ENCODE results near the gene NUP42. TPM values are rescaled to one million over a fixed set of nuclear protein-coding genes. Genes with fewer than 3 reads are reported as not detected.

The NUP42 gene
- total and polyA plus RNA-seq, 10 of the 15 experiments (the other 5 are each of a cell fraction or from before 2014, with no cell fraction given), result 48.6 to 124 (median 74.3) TPM

GRCh38 chr7:23242321-23242720 lies 60.5 kb downstream of the NUP42 start (continued):
- TF ChIP-seq MEF2A (IDR thresholded peaks at IDR 0.05; ENCODE audit: insufficient read depth, low read depth, low read length), result 0 out of 2 replicates have a peak, but pooled peaks have one; percentile 34
- peak; percentile 52; the same call in 1 of the 2 replicates for TF ChIP-seq ATF7 (IDR thresholded peaks at IDR 0.05; ENCODE audit: low read depth)
- peak in 1 of 2 experiments; percentile 21; a peak in 1 of 4 replicates for TF ChIP-seq EP300 (IDR thresholded peaks at IDR 0.05; ENCODE audit: borderline replicate concordance in 1 of 2, control insufficient read depth in 1 of 2, low read depth in 2 of 2, low read length in 2 of 2)
- TF ChIP-seq IKZF2 (IDR thresholded peaks at IDR 0.05), result peak; percentile 37 to 54; a peak in 2 of 4 replicates
- no peak for TF ChIP-seq TAF1 (IDR thresholded peaks at IDR 0.05; ENCODE audit: borderline replicate concordance, low read depth, low read length)
- TF ChIP-seq, protein P1, sequence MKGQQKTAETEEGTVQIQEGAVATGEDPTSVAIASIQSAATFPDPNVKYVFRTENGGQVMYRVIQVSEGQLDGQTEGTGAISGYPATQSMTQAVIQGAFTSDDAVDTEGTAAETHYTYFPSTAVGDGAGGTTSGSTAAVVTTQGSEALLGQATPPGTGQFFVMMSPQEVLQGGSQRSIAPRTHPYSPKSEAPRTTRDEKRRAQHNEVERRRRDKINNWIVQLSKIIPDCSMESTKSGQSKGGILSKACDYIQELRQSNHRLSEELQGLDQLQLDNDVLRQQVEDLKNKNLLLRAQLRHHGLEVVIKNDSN (IDR thresholded peaks at IDR 0.05; ENCODE audit: borderline replicate concordance, extremely low read length, insufficient read depth, low read depth, low read length), result no peak
- TF ChIP-seq BHLHE40 (IDR thresholded peaks at IDR 0.05; ENCODE audit: borderline replicate concordance in 1 of 2, low read depth in 2 of 2, low read length in 1 of 2), result peak in 1 of 2 experiments; percentile 70; a peak in 1 of 4 replicates
- no peak for TF ChIP-seq NFYA (IDR thresholded peaks at IDR 0.05; ENCODE audit: borderline replicate concordance, low read depth, low read length)
- TF ChIP-seq RAD51 (IDR thresholded peaks at IDR 0.05), result peak; percentile 89
- TF ChIP-seq NBN (IDR thresholded peaks at IDR 0.05), result peak; percentile 70; the same call in 1 of the 2 replicates
- TF ChIP-seq SKIL (IDR thresholded peaks at IDR 0.05; ENCODE audit: low read depth, poor library complexity, severe bottlenecking), result peak; percentile 59
- no peak for TF ChIP-seq POU2F2 (IDR thresholded peaks at IDR 0.05; ENCODE audit: borderline replicate concordance, low read depth, low read length)
